Measurements from ENCODE around the gene CAMK2N1.
A peak's percentile ranks its signal among the peaks of the same experiment; 100 is the strongest.
"Not testable (repeated sequence)": the region's sequence is repeated elsewhere in the genome, so short reads cannot be mapped to it uniquely, and the experiment has no call there.

The CAMK2N1 gene

GRCh38 chr1:20496725-20497383 is 10.8 kb upstream of the CAMK2N1 start:
- not testable (repeated sequence) for DNase-seq (ENCODE audit: low read depth)

GRCh38 chr1:20496241-20496661 is 10.2 kb upstream of the CAMK2N1 start:
- peak; percentile 67 for DNase-seq (ENCODE audit: low read depth)

- DNase-seq (ENCODE audit: low read depth) = no peak
These were observed 9.7 kb upstream of the CAMK2N1 start for GRCh38 chr1:20495661-20496060.

- peak; percentile 67 for DNase-seq (ENCODE audit: low read depth)
These were observed 8.8 kb upstream of the CAMK2N1 start for GRCh38 chr1:20494609-20495311.

- peak; percentile 74 for DNase-seq (ENCODE audit: low read depth)
These were observed 8.0 kb upstream of the CAMK2N1 start for GRCh38 chr1:20493839-20494608.

- DNase-seq (ENCODE audit: low read depth) = no peak
These were observed 7.3 kb upstream of the CAMK2N1 start for GRCh38 chr1:20493309-20493708.

GRCh38 chr1:20492751-20493150 is 6.7 kb upstream of the CAMK2N1 start:
- no peak for DNase-seq (ENCODE audit: low read depth)

- no peak for DNase-seq (ENCODE audit: low read depth)
These were observed 5.9 kb upstream of the CAMK2N1 start for GRCh38 chr1:20491866-20492265.

- DNase-seq (ENCODE audit: low read depth) = no peak
These were observed 5.2 kb upstream of the CAMK2N1 start for GRCh38 chr1:20491178-20491577.

GRCh38 chr1:20487236-20487590 is 1.2 kb upstream of the CAMK2N1 start:
- DNase-seq (ENCODE audit: low read depth) = no peak

- DNase-seq (ENCODE audit: low read depth) = no peak
These were observed 636 bp upstream of the CAMK2N1 start for GRCh38 chr1:20486457-20487235.

- no peak for DNase-seq (ENCODE audit: low read depth)
These were observed 1.2 kb downstream of the CAMK2N1 start for GRCh38 chr1:20484519-20485462.

GRCh38 chr1:20483833-20484518 is 2.0 kb downstream of the CAMK2N1 start:
- DNase-seq (ENCODE audit: low read depth) = no peak

- no peak for DNase-seq (ENCODE audit: low read depth)
These were observed 2.7 kb downstream of the CAMK2N1 start for GRCh38 chr1:20483098-20483832.

- no peak for DNase-seq (ENCODE audit: low read depth)
These were observed 4.1 kb downstream of the CAMK2N1 start for GRCh38 chr1:20481643-20482498.

- DNase-seq (ENCODE audit: low read depth) = no peak
These were observed 4.9 kb downstream of the CAMK2N1 start for GRCh38 chr1:20480951-20481617.

- DNase-seq (ENCODE audit: low read depth) = no peak
These were observed 5.6 kb downstream of the CAMK2N1 start for GRCh38 chr1:20480243-20480944.

- DNase-seq (ENCODE audit: low read depth) = no peak
These were observed 6.2 kb downstream of the CAMK2N1 start for GRCh38 chr1:20479840-20480239.

All from HS-27A (cell line).